Heart left ventricle (tissue), 16 donors: Measurements from ENCODE around the gene FTCD. TPM values are rescaled to one million over a fixed set of nuclear protein-coding genes. Genes with fewer than 3 reads are reported as not detected.

Experiments used
- ATAC-seq, 4 donors: fragments of 200-7000 bp; cut with Tn5 transposase; one replicate each; pipeline ENCODE4 v1.9.1; 2020 to 2022; ENCODE audit warnings: moderate library complexity in 4 of 4, mild to moderate bottlenecking in 3 of 4, moderate number of reproducible peaks in 1 of 4
- DNase-seq, 5 donors: peaks; one replicate each; pipeline ENCODE4 v3.0.0-alpha.2; 2020
- H3K27ac ChIP-seq, 12 donors: fragments of 200-600 bp; sonication (generic) in 4 of 12; one replicate each; pipeline versions ENCODE4 v1.5.0 to v1.8.0; 2016 to 2022; ENCODE audit warnings: mild to moderate bottlenecking in 2 of 12
- H3K27me3 ChIP-seq, 9 donors: fragments of 200-600 bp; sonication (generic) in 2 of 9; one replicate each; pipeline versions ENCODE4 v1.5.1 to v1.8.0; 2016 to 2022; ENCODE audit warnings: mild to moderate bottlenecking in 3 of 9
- H3K36me3 ChIP-seq, 9 donors: fragments of 200-600 bp; sonication (generic) in 2 of 9; one replicate each; pipeline versions ENCODE4 v1.5.0 to v1.8.0; 2018 to 2022; ENCODE audit warnings: mild to moderate bottlenecking in 2 of 9
- H3K4me1 ChIP-seq, 12 donors: fragments of 200-600 bp; sonication (generic) in 4 of 12; one replicate each; pipeline versions ENCODE4 v1.5.0 to v1.8.0; 2016 to 2022; ENCODE audit warnings: mild to moderate bottlenecking in 3 of 12
- H3K4me3 ChIP-seq, 12 donors: fragments of 200-600 bp; sonication (generic) in 4 of 12; one replicate each; pipeline versions ENCODE4 v1.5.0 to v1.8.0; 2017 to 2022; ENCODE audit warnings: mild to moderate bottlenecking in 9 of 12, moderate library complexity in 4 of 12
- H3K9me3 ChIP-seq, 12 donors: fragments of 200-600 bp; sonication (generic) in 4 of 12; one replicate each; pipeline versions ENCODE4 v1.5.0 to v1.8.0; 2016 to 2022; ENCODE audit warnings: mild to moderate bottlenecking in 1 of 12
- CTCF ChIP-seq, 12 donors: fragments of 200-600 bp; sonication (generic) in 4 of 12; IDR thresholded peaks; one replicate each; pipeline versions ENCODE4 v1.5.0 to v1.8.0; 2018 to 2022; ENCODE audit warnings: antibody characterized with exemption in 12 of 12, mild to moderate bottlenecking in 5 of 12
- POLR2A ChIP-seq, 2 donors: fragments of 450-650 bp; IDR thresholded peaks; one replicate each; pipeline ENCODE4 v1.6.1; 2017; ENCODE audit warnings: antibody characterized with exemption in 2 of 2, mild to moderate bottlenecking in 2 of 2, moderate library complexity in 2 of 2
- WGBS, 4 donors: extraction: QIAGEN DNeasy Blood & Tissue Kit in 2 of 4; methylation state at CpG; one replicate each; pipeline versions ENCODE4 v1.1.5 to v1.1.7; 2013 to 2018; 5-methylcytosine and 5-hydroxymethylcytosine counted together
- intact Hi-C, 10 donors: fragments of 100-400 bp; cut with DNase I; formaldehyde crosslinking; loops; one replicate each; pipeline versions ENCODE4 v1.11.1 to v1.14.2; 2022
- polyA plus RNA-seq, 2 donors: library from polyadenylated mRNA; stranded (reverse); fragments of 200-250 nt; gene quantifications; one replicate each; pipeline ENCODE4 v1.2.3, GENCODE V29; 2013
- total RNA-seq, 9 donors: library from RNA; depleted of rRNA in 2 of 9; stranded (reverse); fragments of >200 nt in 2 of 9; fragmentation: NEBNext Ultra II Directional in 3 of 9; extraction: Animal tissue kit (Norgen Biotek cat#: 25700) in 3 of 9; gene quantifications; one replicate each; pipeline versions ENCODE4 v1.1.0 to v1.2.4, GENCODE V29; 2016 to 2023
- donor health status: ischemic (EF 13 %, LVEDD 7.1; RV severe dilation, severe dysfunction).
- donor health status: healthy with polysubstance abuse.
- donor health status: DM: no; HTN: yes; CAD: no.
- donor health status: DM: no; HTN: no; CAD: no.
- donor health status: ischemic (EF 25% LVEDD 6.9; RV normal size, moderate dysfunction).
- donor health status: ischemic (EF 25% LVEDD 5.7; RV mildly dilated, moderate dysfunction).
- donor health status: healthy.
- donor health status: DM: yes; HTN: yes; CAD: no.
- donor health status: ischemic (EF 35%, LVEDD 5.7; RV mildly dilated, moderate dysfunction).
- donor health status: nonischemic (EF 11% LVEDD 7.7; RV severe dilation, severe dysfunction).
- donor health status: DM: yes; HTN: yes; CAD: no.
- donor health status: PGD.
- donor health status: ischemic (EF 29% LVEDD 5.4; RV normal size, mild dysfunction).
- donor health status: nonischemic (EF 23%, LVEDD 6.1; RV moderate dilation, normal function).

The FTCD gene
- total and polyA plus RNA-seq, 11 donors = 0.17 to 3.1 (median 1.2) TPM; not detected in 1

GRCh38 chr21:46094401-46095082, 60.8 kb downstream of the FTCD start:
- ATAC-seq (no peak), DNase-seq (no peak)
- H3K4me1 ChIP-seq = peaks cover 0 to 30% (median 10%) of the 10 kb centered on the region in 12 donors
- WGBS, 4 donors = 85 to 87% (median 86%) methylated on average over 14 of the region's 14 CpGs
- peak overlapping the region in 1 of 12 donors; percentile 99 for H3K27ac ChIP-seq
- intact Hi-C loops = loop anchor here in 6 of 10 donors (5.0 to 10.0 kb wide), 3 partner anchors 70 to 122 kb away; no protein-coding TSS in a partner anchor
- peaks cover 0 to 19% (median 0%) of the 10 kb centered on the region in 9 donors for H3K27me3 ChIP-seq
- H3K4me3 ChIP-seq = no peak overlapping the region
- TF ChIP-seq POLR2A (IDR thresholded peaks at IDR 0.05) (no peak), CTCF (IDR thresholded peaks at IDR 0.05) (no peak)
- no peaks in the 10 kb centered on the region for H3K36me3 ChIP-seq
- no peaks in the 10 kb centered on the region for H3K9me3 ChIP-seq

GRCh38 chr21:46093668-46094400, 61.5 kb downstream of the FTCD start:
- intact Hi-C loops = loop anchor here in 1 of 10 donors (10.0 kb wide), 1 partner anchor 69 kb away; no protein-coding TSS in a partner anchor
- H3K9me3 ChIP-seq = peaks cover 0 to 3% (median 0%) of the 10 kb centered on the region in 12 donors
- peaks cover 0 to 28% (median 10%) of the 10 kb centered on the region in 12 donors for H3K4me1 ChIP-seq
- no peak for ATAC-seq
- no peak overlapping the region for H3K4me3 ChIP-seq
- 88 to 96% (median 91%) methylated on average over 11 of the region's 11 CpGs for WGBS, 4 donors
- H3K27ac ChIP-seq = peak overlapping the region in 3 of 12 donors; percentile 77 to 99 (median 78)
- H3K36me3 ChIP-seq = no peaks in the 10 kb centered on the region
- TF ChIP-seq POLR2A (IDR thresholded peaks at IDR 0.05) (no peak), CTCF (IDR thresholded peaks at IDR 0.05) (no peak)
- peak in 1 of 5 donors; percentile 15 for DNase-seq
- H3K27me3 ChIP-seq = peaks cover 0 to 15% (median 0%) of the 10 kb centered on the region in 9 donors

GRCh38 chr21:46092811-46093667, 62.3 kb downstream of the FTCD start:
- no peak overlapping the region for H3K4me3 ChIP-seq
- H3K9me3 ChIP-seq = peaks cover 0 to 11% (median 3%) of the 10 kb centered on the region in 12 donors
- DNase-seq (peak in 1 of 5 donors; percentile 35), ATAC-seq (no peak)
- peaks cover 0 to 27% (median 6%) of the 10 kb centered on the region in 12 donors for H3K4me1 ChIP-seq
- H3K36me3 ChIP-seq = no peaks in the 10 kb centered on the region
- TF ChIP-seq POLR2A (IDR thresholded peaks at IDR 0.05) (no peak), CTCF (IDR thresholded peaks at IDR 0.05) (no peak)
- intact Hi-C loops = loop anchor here in 1 of 10 donors (10.0 kb wide), 1 partner anchor 68 kb away; no protein-coding TSS in a partner anchor
- H3K27me3 ChIP-seq = peaks cover 0 to 7% (median 0%) of the 10 kb centered on the region in 9 donors
- WGBS, 4 donors = 75 to 79% (median 77%) methylated on average over 9 to 11 of the region's 11 CpGs
- peak overlapping the region in 11 of 12 donors; percentile 41 to 99 (median 77) for H3K27ac ChIP-seq
